Pons (tissue), 1 donor: ENCODE results near the gene INSYN2A.

Source experiments
- DNase-seq: peaks from one replicate; pipeline ENCODE4 v3.0.0-alpha.2; 2016; ENCODE audit warnings: low spot score

Gene INSYN2A

DNA sequence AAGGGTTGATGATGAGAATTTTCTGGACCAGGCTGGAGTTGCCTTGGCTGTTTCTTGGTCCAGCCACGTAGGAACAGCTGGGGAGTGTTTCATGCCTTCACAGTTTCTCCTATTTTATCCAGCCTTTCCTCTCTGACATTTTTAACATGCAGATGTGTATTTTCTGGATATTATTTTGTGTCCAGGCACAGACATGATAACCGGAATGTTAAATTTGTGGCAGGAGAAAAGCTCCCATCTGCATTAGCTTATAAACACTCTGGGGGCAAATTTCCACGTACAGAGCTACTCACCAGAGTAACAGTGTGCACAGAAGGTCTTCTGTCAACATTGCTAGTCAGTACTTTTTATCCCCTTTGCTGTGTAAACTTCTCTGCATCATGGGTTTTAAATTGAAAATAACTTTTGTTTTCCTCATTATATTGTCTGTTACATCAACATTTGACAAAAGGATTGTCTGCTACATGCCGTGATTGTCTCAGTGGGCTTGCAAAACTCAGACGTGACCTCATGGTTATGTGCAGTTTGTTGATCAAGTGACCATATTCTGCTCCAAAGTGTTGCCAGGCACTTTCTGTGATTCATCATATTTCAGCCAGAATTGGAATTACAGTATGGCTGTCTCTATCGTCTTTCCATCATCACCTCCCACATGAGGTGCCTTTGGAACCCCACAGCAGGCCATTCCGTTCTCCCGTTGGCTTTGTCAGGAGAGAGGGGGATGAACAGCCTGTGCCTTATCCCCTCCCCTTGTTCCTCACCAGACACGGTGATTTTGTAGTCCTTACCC, 41.4 kb downstream of the INSYN2A start:
- DNase-seq: no peak

DNA sequence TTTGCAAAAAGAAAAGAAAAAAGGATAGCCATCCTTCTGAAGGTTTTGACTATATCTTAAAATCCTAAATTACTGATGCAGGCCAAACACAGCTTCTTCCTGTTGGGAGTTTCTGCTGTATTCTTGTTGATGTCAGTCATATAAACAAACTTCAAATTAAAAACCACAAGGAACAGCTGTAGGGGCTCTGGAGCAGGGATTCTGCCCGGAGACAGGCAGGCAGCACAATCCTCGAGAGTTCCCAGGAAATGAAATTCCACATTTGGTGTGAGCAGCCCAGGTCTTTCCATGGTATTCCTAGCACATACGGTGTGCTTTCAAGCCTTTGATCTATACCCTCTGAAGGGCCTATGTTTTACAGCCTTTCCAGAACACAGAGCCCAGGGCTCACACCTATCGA, 43.2 kb downstream of the INSYN2A start:
- DNase-seq: no peak

DNA sequence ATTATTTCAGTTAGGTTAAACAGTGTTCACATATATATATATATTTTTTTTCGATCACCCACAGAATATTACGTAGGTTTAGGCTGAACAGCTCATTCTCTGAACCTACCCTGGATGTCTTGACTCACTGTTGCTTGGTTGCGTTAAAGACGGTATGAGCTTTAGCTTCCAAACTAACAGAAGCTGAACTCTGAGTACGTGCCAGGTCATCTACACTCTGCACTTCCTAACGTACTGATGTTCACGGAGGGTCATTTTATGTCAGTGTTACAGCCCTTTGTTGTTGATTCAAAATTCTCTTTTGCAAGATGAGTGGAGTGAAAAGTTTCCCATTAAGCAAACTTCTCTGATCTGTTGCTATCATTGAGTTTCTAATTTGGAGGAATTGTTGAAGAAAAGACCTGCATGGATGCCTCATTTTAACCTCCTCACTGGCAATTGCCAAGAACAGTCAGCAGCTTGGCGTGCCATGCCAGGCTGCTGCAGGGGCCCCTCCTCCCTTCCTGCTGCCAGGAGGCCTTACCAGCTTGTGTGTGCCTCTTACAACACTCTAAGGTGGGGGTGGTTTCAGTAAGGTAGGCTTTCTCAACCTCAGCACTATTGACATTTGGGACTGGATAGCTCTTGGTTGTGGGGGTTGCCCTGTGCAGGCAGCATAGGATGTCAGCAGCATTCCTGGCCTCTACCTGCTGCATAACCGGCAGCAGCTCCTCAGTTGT, 44.3 kb downstream of the INSYN2A start:
- DNase-seq: peak; percentile 30

DNA sequence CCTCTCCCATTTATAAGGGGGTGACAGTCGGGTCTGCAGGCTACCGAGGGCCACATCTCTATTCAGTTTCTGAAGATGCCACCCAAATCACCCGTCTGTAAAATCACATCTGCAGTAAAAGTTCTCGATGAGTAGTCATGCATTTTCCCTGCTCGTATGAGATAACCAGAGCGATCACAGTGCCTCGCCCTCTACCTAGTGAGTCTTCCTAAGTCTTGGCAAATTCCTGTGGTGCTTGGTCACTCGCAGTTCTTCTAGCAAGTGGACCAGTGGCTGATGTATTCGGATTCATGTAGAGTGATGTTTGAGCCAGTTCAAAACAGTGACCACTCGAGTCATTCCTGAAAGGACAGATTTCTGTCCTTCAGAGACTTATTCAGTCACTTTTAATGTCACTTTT, 44.9 kb downstream of the INSYN2A start:
- no peak for DNase-seq

DNA sequence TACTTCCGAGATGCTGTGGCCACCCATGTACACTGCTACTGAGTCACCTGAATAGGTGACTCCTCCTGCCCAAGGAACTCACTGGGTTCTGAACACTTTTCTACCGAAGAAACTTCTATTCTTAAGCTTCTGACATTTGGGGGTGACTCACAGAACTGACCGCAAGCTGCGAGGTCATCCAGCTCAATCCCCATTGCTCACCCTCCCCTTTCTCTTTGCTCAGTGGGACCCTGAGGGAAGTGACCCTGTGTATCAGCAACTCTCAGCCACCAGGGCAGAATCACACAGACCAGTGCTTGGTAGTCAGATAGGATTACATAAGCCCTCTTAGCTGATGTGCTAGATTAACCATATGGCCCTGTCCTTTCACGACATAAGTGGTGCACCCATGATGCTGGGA, 46.3 kb downstream of the INSYN2A start:
- DNase-seq: no peak

DNA sequence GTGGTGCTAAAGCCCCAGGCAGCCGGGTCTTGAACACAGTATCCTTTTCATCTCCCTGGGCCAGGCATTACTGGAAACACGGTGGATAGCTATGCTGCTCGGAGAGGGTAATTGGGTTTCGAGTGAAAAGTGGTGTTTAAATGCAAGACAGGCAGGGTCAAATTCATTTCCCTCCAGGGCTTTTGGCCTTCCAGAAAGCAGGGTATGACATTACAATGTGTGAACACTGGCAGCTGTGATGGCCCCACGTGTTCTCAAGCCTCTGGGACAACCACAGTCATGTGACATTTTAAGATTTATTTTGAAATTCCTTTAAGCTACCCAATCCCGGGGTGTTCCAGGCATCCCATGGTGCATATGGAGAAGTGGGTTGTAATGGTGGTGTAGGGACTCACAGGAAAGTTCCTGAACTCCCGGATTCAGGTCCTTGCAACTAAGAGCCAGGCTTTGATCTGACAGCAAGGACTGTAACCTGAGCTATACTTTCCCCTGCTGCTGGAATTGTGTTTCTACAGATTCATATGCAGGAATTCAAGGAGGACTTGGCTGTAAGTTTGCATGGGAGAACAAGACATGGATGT, 46.8 kb downstream of the INSYN2A start:
- no peak for DNase-seq

DNA sequence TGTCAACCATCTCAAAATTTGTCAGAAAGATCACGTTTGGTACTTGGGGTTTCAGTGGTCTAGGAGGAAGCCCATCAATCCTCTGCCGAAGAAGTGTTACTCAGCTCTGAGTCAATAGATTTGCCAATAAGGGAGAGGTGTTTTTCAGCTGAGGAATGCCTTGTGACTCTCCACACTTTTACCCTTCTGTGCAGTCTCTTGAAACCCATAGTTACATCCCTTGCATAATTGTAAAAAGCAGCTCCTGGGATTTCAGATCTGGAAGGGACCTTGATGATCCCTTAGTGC, 47.5 kb downstream of the INSYN2A start:
- DNase-seq: no peak

DNA sequence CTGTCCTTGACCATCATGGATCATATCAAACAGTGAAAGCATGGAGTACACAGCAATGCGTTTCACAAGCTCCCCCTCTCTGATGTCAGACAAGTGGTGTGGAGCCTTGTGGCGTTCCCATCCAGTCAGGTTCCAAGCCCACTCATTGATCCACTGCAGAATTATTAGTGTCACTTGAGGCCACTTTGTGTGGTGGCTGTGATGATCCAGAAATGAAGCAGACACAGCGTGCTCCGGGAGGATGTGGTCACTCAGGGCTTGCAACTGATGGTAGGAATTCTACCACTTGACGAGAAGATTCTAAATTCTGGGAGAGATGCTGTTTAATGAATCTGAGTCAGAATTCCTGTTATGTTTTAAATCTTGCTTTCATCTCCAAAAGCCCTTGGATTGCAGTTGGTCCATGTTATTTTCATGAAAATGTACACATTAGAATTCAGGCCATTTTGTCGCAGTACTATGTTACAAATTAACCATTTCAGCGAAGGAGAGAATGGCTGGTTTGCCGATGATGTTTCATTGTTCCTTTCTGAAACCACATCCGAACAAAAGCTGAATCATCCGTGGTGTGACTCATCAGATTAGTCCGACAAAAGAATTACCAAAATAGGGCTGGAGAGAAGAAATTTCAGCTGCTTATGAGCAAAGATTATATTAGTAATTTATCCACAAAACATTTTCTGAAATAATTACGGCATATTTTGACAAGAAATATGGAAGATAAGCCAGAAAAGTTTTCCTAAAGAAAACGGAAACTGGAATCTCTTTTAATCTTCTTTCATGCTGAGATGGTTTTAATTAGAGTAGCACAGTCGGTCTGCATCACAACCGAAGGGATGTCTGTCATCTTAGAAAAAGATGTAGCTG, 48.1 kb downstream of the INSYN2A start:
- no peak for DNase-seq

DNA sequence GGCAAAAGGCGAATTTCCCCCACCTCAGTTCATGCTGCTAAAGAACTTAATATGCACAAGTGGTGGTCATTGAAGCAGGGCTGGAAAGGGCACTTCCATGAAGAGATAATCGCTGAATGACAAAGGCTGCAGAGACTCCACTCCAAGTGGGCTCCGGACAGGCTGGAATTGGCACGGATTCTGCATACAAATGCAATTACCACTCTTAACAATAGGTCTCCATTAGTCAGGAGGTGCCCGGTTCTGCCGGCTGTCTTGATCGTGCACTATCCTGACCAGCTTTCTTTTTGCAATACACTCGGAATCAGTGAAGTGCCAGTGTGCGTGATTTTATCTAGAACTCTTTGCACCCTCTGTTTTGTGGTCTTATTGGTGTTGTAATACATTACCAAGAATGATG, 49.7 kb downstream of the INSYN2A start:
- DNase-seq: no peak
